Measurements from ENCODE around the gene LGALS7B. TPM values are rescaled to one million over a fixed set of nuclear protein-coding genes. Genes with fewer than 3 reads are reported as not detected.

LGALS7B gene
- total and polyA plus RNA-seq, 8 donors: 0.49 to 2.0 (median 1.4) TPM; not detected in 2

- DNase-seq (no peak), ATAC-seq (no peak)
- H3K4me1 ChIP-seq: peaks cover 0 to under 1% of the 10 kb centered on the region in 2 donors
- H3K4me3 ChIP-seq: no peak overlapping the region
- intact Hi-C loops (cut with DNase I): no loop called here
- H3K27ac ChIP-seq: no peak overlapping the region
- peaks cover 0 to 13% of the 10 kb centered on the region in 2 donors for H3K27me3 ChIP-seq
- H3K36me3 ChIP-seq: no peaks in the 10 kb centered on the region
- no peaks in the 10 kb centered on the region for H3K9me3 ChIP-seq
- TF ChIP-seq CTCF (IDR thresholded peaks at IDR 0.05): no peak
Observed at GRCh38 chr19:38741670-38742069, 47.3 kb upstream of the LGALS7B start.

GRCh38 chr19:38742296-38742695 is 46.7 kb upstream of the LGALS7B start:
- H3K4me1 ChIP-seq: no peaks in the 10 kb centered on the region
- intact Hi-C loops (cut with DNase I): no loop called here
- H3K27me3 ChIP-seq: peaks cover 0 to 7% of the 10 kb centered on the region in 2 donors
- no peak overlapping the region for H3K4me3 ChIP-seq
- ATAC-seq: no peak
- H3K36me3 ChIP-seq: no peaks in the 10 kb centered on the region
- H3K27ac ChIP-seq: no peak overlapping the region
- no peak for TF ChIP-seq CTCF (IDR thresholded peaks at IDR 0.05)
- no peak for DNase-seq
- no peaks in the 10 kb centered on the region for H3K9me3 ChIP-seq

GRCh38 chr19:38742906-38743305 is 46.1 kb upstream of the LGALS7B start:
- Histone ChIP-seq H3K9me3 (no peaks in the 10 kb centered on the region), H3K27me3 (peaks cover 0 to under 1% of the 10 kb centered on the region in 2 donors), H3K27ac (no peak overlapping the region), H3K36me3 (no peaks in the 10 kb centered on the region), H3K4me3 (no peak overlapping the region), H3K4me1 (no peaks in the 10 kb centered on the region)
- ATAC-seq (no peak), DNase-seq (no peak)
- no peak for TF ChIP-seq CTCF (IDR thresholded peaks at IDR 0.05)
- intact Hi-C loops (cut with DNase I): no loop called here

GRCh38 chr19:38743394-38744297 is 45.4 kb upstream of the LGALS7B start:
- intact Hi-C loops (cut with DNase I): no loop called here
- TF ChIP-seq CTCF (IDR thresholded peaks at IDR 0.05): no peak
- H3K4me1 ChIP-seq: no peaks in the 10 kb centered on the region
- no peak overlapping the region for H3K4me3 ChIP-seq
- H3K27ac ChIP-seq: no peak overlapping the region
- H3K9me3 ChIP-seq: no peaks in the 10 kb centered on the region
- DNase-seq (no peak), ATAC-seq (no peak)
- H3K36me3 ChIP-seq: no peaks in the 10 kb centered on the region
- no peaks in the 10 kb centered on the region for H3K27me3 ChIP-seq

GRCh38 chr19:38744298-38744681 is 44.7 kb upstream of the LGALS7B start, which contains the start of gene CAPN12:
Gene CAPN12 (minus strand): TSS chr19:38744474. CDS start chr19:38744165, 309 bp downstream.
- H3K9me3 ChIP-seq: no peaks in the 10 kb centered on the region
- H3K4me1 ChIP-seq: no peaks in the 10 kb centered on the region
- intact Hi-C loops (cut with DNase I): no loop called here
- H3K36me3 ChIP-seq: no peaks in the 10 kb centered on the region
- no peak for DNase-seq
- no peaks in the 10 kb centered on the region for H3K27me3 ChIP-seq
- no peak within 1 kb of the TSS for H3K4me3 ChIP-seq
- TF ChIP-seq CTCF (IDR thresholded peaks at IDR 0.05): no peak
- H3K27ac ChIP-seq: no peak within 1 kb of the TSS
- no peak for ATAC-seq

All from left lung (tissue), 10 donors.